Activated T-cell treated with anti-CD3 and anti-CD28 coated beads, Interleukin-2, amount 50 U/mL, for 48 hours (primary cell): ENCODE data around the gene SPP2.

Source experiments
- DNase-seq, 2 experiments: peaks; one replicate each; pipeline ENCODE4 v3.0.0-alpha.2; 2020

Gene SPP2, protein sequence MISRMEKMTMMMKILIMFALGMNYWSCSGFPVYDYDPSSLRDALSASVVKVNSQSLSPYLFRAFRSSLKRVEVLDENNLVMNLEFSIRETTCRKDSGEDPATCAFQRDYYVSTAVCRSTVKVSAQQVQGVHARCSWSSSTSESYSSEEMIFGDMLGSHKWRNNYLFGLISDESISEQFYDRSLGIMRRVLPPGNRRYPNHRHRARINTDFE

GRCh38 chr2:234050455-234051135 is at the start of gene SPP2:
SPP2 (plus strand) TSS chr2:234050702; CDS start chr2:234050787, 85 bp downstream.
- no peak for DNase-seq

DNA sequence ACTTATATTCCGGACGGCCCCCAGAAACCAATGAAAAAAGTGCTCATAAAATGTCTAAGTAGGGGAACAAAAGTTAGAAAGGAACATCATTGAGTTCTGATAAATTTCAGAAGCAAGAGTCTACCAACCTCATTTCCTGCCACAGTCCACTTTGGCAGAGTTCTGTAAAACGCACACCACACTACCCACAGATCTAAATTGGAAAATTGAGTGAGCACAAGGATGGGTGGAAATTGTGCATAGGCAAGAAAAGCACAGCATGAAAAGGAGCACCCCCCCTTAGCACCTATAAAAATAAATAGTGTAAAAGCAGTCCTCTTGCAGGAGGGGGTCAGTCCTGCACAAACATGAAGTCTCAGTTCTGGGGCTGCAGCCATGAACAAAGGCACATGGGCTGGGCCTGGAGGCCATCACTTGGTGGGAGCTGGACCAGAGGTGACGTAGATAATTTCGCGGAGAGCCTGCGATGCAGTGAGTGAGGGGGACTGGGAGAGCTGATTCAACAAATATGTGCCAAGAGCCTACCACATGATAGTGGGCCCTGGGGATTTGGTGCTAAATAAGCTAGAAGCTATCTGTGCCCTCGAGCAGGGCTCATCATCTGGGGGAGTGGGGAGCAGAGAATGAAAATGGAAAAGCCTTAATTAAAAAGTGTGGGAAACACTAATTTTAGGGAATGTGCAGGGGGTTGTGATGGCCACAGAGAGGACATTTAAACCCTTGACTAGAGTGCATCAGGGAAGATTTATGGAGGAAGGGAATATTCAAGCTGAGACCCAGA is 48.9 kb upstream of the SPP2 start:
- DNase-seq = peak in 1 of 2 experiments; percentile 31

DNA sequence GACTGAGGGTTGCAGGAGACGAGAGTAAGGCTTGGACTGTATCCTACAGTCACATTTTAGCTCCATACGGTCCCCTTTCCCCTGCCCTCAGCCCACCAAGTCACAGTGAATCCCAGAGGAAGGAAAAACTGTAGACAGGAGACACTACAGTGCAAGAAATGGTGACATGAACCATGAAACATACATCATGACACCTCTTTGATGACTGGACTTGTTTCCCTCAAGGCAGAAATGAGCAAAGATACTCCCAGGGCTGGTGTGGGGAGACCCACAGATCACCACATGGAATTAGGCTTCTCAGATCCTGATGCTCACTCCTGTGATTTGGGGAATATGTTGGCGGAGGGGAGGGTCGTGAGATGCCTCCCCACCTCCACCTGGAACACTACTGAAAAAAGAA is 48.2 kb upstream of the SPP2 start:
- DNase-seq = no peak

DNA sequence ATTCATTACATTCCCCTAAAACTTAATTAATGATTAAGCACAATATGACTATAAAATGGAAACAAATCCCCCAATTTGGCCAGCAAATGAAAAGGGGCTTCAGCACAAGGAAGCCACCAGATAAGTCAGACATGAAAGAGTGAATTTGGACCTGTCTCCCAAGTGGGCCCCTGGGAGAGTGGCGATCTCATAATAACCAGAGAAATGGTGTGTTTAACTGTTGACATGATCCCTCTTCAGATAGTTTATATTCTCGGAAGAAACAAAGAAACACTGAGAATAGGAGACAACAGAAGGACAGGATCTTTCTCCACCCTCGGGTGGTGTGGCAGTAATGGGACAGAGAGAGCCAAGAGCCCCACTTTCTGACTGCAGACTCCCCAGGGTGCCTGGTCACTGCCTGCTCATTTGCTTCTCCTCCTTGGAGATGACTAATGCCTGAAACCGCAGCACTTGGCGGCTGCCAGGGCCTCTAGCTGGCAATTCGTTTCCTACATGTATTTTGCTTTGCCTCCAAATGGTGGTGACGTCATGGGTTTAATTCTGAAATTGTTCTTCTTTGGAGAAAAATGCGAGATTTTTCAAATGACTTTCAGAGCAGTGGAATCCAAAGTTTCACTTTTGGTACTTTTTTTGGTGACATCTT is 46.4 kb upstream of the SPP2 start:
- peak; percentile 50 to 59 for DNase-seq

DNA sequence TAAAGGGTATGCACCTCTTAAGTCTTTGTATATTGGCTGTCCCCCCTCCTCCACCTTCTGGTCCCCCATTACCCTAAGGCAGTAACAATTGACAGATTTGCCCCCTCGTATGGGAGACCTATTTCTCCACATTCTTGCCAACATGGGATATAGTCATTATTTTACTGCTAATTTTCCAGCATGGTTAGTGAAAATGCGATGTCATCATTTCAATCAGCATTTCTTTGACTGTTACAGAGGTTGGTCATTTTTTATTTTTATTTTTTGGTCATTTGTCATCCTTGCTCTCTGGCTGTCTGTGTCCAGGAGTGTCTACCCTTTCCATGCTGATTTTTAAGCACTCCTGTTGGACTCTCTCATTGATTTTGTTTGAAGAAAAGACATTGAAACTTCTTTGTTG is 45.4 kb upstream of the SPP2 start:
- no peak for DNase-seq

GRCh38 chr2:234006501-234006900 is 44.0 kb upstream of the SPP2 start:
- no peak for DNase-seq

DNA sequence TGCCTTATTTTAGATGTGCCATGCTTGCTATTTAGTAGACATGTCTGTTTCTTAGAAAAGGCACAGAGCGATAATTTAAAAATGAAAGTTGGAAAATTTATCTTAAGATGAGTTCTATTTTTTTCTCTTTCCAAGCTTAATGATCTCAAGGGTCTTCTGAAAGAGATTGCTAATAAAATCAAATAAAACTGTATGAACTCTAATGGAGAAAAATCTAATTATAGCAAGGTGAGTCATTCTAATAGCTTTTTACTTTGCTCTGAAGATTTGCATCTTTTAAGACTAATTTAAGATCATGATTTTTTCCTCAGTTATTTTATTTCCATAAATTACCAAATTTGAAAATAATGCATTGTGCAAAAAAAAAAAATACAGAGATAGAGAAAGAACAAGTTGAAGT is 36.1 kb upstream of the SPP2 start:
- DNase-seq = no peak

- no peak for DNase-seq
These were observed 34.6 kb upstream of the SPP2 start for GRCh38 chr2:234015861-234016260.

DNA sequence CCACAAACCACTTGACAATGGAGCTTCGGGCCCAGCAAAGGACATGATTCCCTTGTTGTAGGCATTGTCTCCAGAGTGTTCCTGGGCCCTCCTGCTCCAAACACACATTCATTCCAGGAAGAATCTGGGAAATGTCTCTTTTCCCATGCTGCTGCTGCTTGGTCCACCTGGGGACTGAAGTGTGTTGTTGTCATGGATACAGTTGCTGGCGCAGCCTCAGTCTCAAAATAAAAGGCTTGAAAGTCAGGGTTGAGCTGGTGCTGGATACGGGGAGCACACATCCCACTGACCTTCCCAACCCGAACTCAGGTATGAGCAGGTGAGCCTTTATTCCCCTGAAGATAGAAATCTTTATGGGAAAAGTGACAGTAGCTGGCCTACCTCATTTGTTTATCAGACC is 30.6 kb upstream of the SPP2 start:
- no peak for DNase-seq

DNA sequence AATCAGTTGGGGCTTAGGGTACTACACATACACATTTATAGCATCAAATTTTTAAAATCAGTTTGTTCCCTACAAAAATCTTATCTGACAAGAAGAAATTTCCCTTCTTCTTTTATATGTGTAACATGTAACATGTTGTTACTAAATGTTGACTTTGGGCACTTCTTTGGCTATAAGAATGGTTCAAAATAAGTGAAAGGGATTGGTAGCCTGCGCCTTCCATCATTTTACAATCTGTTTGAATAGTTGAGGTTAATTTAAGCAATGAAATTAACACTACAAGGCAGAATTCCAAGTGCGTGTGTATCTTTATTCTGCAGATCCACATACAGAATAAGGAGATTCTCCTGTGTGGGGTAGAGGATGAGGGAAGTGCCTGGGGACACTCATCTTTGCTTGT is 30.2 kb upstream of the SPP2 start:
- DNase-seq = no peak

DNA sequence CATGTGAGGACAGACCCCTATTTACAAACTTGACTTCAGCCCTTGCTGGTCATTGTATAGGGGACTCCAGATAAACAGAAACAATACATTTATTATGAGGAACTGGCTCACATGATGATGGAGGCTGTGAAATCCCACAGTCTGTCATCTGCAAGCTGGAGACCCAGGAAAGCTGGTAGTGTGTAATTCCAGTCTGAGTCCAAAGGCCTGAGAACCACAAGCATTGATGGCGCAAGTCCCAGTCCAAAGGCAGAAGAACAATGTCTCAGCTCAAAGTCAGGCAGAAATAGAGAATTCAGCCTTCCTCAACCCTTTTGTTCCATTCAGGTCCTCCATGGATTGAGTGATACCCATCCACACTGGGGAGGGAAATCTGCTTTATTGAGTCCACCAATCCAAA is 28.1 kb upstream of the SPP2 start:
- DNase-seq = no peak

GRCh38 chr2:234024304-234024703 is 26.2 kb upstream of the SPP2 start:
- no peak for DNase-seq

GRCh38 chr2:234025466-234025865 is 25.0 kb upstream of the SPP2 start:
- no peak for DNase-seq

DNA sequence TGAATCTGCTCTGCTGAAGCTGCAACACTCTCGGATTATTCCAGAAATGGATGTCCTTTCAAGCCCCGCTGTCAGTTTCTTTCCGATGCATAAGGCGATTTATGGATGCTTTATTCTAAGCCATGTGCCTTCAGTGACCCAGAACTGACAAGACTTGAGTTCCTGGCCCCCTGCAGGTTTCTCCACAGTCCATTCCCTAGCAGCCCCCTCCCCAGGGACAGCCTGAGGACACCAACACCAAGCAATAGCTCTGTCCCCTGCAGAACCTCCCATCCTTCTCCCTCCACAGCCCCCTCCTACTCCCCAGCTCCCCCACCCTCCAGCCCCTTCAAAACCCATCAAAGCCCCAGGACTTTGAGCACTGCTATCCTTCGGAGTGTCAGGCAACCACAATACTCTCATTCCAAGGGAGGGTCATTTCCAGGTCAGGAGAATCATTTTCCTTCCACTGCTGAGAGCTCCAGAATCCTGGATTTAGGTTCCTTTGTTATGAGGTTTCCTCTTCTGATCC is 24.6 kb upstream of the SPP2 start:
- DNase-seq = no peak

DNA sequence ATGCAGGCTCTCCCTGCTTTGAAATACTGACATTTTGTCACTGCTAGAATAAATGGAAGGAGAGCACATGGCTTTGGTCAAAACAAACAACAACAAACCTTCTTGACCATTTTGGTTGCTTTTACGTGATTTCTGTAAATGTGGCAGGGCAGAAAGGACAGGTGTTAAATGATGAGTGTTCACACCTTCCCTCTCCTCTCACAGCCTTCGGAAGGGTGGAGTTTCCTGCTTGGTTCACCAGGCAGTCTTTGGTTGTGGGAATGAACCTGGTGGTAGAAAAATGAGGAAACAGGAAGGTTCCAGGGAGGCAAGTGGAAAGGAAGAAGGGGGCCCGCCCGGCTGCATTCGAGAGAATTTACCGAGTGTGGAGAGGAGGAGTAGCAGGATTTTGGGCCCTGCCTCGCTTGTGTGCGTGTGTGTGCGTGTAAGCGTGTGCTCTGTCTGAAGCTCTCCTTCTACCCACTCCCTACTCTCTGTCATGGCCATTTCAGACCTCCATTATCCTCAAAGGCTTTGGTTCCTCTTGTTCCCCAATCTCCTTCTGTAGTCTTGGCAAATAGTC is 23.7 kb upstream of the SPP2 start:
- DNase-seq = no peak

- no peak for DNase-seq
These were observed 22.9 kb upstream of the SPP2 start for GRCh38 chr2:234027641-234028040.

DNA sequence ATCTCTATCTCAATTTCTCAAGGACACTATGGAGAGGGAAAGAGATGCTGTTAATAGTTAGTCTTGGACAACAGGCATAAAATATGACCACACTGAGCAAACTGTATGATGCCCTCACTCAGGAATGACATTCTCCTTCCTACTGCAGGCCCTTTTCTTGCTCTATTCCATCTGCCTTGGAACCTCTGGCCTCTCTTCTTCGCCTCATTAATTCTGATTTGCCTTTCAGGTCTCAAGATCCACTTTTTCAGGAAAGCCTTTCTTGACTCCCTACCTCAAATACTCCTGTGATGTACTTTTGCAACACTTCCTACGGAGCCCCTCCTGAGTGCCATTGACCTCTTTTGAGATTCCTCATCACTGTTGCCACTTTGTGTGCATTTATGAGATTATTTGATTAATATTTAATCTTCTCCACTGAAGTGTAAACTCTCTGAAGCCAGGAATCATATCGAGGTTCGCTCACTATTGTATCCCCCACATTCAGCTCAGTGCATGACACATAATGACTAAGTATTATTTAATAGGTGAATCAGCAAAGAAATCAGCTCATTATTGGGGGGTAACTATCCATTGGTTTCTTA is 21.3 kb upstream of the SPP2 start:
- DNase-seq = no peak

DNA sequence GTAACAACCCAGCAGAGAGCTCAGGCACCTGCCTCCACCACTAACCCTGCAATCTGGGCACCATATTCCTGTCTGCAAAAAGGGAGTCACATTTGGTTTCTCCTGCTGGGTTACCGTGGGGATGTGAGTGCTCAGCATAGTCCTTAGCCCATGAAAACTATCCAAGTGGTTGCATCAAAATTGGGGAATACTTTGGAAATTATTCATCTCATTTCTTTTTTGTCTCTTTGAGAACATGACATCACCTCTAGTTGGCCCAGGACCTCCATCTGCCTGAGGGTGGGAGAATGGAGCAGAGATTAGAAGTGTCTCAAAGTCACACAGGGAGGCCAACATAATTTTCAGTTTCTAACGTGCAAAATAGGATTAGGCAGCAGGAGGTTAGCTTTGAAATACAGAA is 19.3 kb upstream of the SPP2 start:
- no peak for DNase-seq

DNA sequence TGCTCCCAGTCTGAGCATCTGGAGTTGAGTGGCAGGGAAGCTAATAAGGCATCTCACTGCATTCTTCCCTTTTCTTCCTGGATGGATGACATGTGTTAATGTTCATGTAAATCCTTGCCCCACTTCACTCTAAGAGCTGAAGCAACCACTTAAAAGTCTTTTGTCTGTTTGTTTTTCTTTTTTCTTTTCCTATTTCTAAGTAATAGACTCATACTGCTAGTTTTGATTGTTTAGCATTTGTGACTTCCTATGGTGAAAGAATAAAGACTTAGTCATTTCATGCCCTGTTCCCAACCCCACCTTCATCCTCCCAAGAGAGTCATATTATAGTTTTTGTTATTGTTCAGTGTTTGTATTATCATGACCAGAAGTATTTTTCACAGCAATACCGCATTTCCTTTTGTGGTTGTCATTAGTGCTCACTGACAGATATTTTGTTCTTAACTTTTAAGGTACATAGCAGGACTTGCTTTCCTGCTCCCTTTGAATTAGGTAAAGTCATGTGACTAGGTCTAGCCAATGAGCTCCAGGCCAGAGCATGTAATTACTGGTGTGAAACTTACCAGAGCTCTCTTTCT is 18.1 kb upstream of the SPP2 start:
- DNase-seq = no peak

GRCh38 chr2:234033174-234033573 is 17.3 kb upstream of the SPP2 start:
- DNase-seq = no peak

DNA sequence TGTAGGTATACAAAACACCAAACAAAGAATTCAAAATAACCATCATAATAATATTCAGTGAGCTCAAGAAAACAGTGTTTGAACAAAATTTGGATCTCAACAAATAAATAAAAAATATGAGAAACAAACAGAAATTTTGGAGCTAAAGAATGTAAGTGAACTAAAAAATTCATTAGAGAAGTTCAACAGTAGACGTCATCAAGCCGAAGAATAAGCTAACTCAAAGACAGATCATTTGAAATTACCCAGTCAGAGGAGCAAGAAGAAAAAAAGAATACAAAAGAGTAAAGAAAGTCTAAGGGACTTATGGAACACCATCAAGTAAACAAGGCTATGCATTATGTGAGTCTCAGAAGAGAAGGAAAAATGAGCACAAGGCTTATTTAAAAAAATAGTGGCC is 16.6 kb upstream of the SPP2 start:
- DNase-seq = no peak

DNA sequence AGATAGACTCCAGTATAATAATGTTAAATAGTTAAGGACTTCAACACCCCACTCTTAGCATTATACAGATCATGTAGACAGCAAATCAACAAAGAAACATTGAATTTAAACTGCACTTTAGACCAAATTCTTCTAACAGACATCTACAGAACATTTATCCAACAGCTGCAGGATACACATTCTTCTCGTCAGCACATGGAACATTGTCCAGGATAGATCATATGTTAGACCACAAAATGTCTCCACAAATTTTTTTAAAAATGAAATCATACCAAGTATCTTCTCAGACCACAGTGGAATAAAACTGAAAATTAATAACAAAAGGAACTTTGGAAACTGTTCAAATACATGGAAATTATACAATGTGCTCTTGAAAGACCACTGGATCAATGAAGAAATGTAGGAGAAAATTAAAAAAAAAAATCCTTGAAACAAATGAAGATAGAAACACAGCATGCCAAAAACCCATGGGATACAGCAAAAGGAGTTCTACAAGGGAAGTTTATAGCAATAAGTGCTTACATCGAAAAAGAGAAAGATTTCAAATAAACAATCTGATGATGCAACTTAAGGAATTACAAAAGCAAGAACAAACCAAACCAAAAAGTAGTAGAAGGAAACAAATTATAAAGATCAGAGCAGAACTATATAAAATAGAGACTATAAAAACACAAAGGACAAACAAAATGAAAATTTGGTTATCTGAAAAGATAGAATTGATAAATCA is 12.3 kb upstream of the SPP2 start:
- no peak for DNase-seq
